H1 (cell line): ENCODE data around the gene TLE1. TPM values are rescaled to one million over a fixed set of nuclear protein-coding genes. Genes with fewer than 3 reads are reported as not detected.

ENCODE experiments used
- BRCA1 ChIP-seq: IDR thresholded peaks from 2 replicates; pipeline ENCODE4 v1.6.1; 2012; ENCODE audit warnings: low read depth, low read length, improper control_type of control experiment
- polyA plus RNA-seq, 7 experiments: library from polyadenylated mRNA; depleted of rRNA in 3 of 7; stranded (reverse) in 5 of 7; unstranded in 2 of 7; fragments of >200 nt in 5 of 7; fragments of 200-250 nt in 2 of 7; gene quantifications; 1 replicate in 5 of 7; 2 replicates in 1 of 7; 4 replicates in 1 of 7; pipeline versions ENCODE4 v1.2.1 to v1.2.3, GENCODE V29; 2011 to 2013; ENCODE audit warnings: missing spikeins in 2 of 7, mixed read lengths in 2 of 7
- total RNA-seq: library from RNA; stranded (reverse); fragmentation: NEBNext Ultra II Directional; extraction: Animal tissue kit (Norgen Biotek cat#: 25700); gene quantifications from 2 replicates; pipeline ENCODE4 v1.2.1, GENCODE V29; 2021

The TLE1 gene
- total and polyA plus RNA-seq, 2 of the 8 experiments (the other 6 are each of a cell fraction or from before 2014, with no cell fraction given): 81.8 to 91.6 TPM

DNA sequence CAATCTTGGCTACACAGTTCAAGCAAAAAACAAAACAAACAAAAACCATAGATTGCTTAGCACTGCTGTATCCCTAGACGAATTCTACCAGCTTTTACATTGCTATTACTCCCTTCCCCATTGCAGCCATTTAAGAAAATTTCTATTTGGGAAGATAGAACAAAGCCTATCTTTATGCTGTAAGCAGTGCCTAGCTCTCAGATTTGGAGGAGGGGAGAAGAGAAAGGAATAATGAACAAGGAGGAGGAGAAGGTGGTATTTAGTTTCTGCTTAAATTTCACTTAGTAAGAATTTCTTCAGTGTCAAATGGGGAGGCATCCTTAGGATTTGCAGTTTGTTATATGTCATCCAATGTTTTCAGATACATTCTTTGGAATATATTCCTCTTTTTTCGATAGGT, 16.2 kb upstream of the TLE1 start (continued):
- TF ChIP-seq BRCA1: no peak
